Glutamatergic neuron (in vitro differentiated cells): ENCODE measurements around the gene IRGQ. TPM values are rescaled to one million over a fixed set of nuclear protein-coding genes. Genes with fewer than 3 reads are reported as not detected.
A peak's percentile ranks its signal among the peaks of the same experiment; 100 is the strongest.

Source experiments
- DNase-seq: peaks from one replicate; pipeline ENCODE4 v3.0.0; 2022
- H3K27ac Mint-ChIP-seq: one replicate; pipeline ENCODE4 v1.8.0; 2020; ENCODE audit warnings: mild to moderate bottlenecking, mixed read lengths, inconsistent platforms; ENCODE audit not compliant: unreplicated experiment
- H3K27me3 Mint-ChIP-seq: one replicate; pipeline ENCODE4 v1.8.0; 2020; ENCODE audit warnings: mild to moderate bottlenecking, moderate library complexity, mixed read lengths, inconsistent platforms; ENCODE audit not compliant: unreplicated experiment
- H3K36me3 Mint-ChIP-seq: one replicate; pipeline ENCODE4 v1.8.0; 2020; ENCODE audit warnings: mild to moderate bottlenecking, mixed read lengths, inconsistent platforms; ENCODE audit not compliant: unreplicated experiment
- H3K4me1 Mint-ChIP-seq: one replicate; pipeline ENCODE4 v1.8.0; 2020; ENCODE audit warnings: mild to moderate bottlenecking, low read depth, mixed read lengths, inconsistent platforms; ENCODE audit not compliant: unreplicated experiment
- H3K4me3 Mint-ChIP-seq: one replicate; pipeline ENCODE4 v1.8.0; 2020; ENCODE audit warnings: mild to moderate bottlenecking, mixed read lengths, inconsistent platforms; ENCODE audit not compliant: unreplicated experiment
- H3K9me3 Mint-ChIP-seq: one replicate; pipeline ENCODE4 v1.8.0; 2020; ENCODE audit warnings: mild to moderate bottlenecking, moderate library complexity, mixed read lengths, inconsistent platforms; ENCODE audit not compliant: unreplicated experiment
- long read RNA-seq: library from polyadenylated mRNA; unstranded; transcript quantifications from one replicate; pipeline ENCODE4 v2.0.0, GENCODE V29; 2020; ENCODE audit not compliant: unreplicated experiment
- total RNA-seq: library from RNA; stranded (reverse); fragmentation: NEBNext Ultra II Directional; extraction: Animal tissue kit (Norgen Biotek cat#: 25700); gene quantifications from one replicate; pipeline ENCODE4 v1.2.1, GENCODE V29; 2021; ENCODE audit not compliant: unreplicated experiment
- TF ChIP-seq, protein P1 (sequence below): fragments of 200-600 bp; sonication (generic); IDR thresholded peaks from one replicate; pipeline ENCODE4 v1.5.0; 2021; ENCODE audit not compliant: partially characterized antibody, unreplicated experiment

The IRGQ gene, protein sequence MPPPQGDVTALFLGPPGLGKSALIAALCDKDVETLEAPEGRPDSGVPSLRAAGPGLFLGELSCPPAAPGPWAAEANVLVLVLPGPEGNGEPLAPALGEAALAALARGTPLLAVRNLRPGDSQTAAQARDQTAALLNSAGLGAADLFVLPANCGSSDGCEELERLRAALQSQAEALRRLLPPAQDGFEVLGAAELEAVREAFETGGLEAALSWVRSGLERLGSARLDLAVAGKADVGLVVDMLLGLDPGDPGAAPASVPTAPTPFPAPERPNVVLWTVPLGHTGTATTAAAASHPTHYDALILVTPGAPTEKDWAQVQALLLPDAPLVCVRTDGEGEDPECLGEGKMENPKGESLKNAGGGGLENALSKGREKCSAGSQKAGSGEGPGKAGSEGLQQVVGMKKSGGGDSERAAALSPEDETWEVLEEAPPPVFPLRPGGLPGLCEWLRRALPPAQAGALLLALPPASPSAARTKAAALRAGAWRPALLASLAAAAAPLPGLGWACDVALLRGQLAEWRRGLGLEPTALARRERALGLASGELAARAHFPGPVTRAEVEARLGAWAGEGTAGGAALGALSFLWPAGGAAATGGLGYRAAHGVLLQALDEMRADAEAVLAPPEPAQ
- 184 TPM for total RNA-seq
- long read RNA-seq, partial matches to known transcripts: 0 of 1 reads
- long read RNA-seq, other reads (novel, unspliced or antisense): 0 of 1 reads

DNA sequence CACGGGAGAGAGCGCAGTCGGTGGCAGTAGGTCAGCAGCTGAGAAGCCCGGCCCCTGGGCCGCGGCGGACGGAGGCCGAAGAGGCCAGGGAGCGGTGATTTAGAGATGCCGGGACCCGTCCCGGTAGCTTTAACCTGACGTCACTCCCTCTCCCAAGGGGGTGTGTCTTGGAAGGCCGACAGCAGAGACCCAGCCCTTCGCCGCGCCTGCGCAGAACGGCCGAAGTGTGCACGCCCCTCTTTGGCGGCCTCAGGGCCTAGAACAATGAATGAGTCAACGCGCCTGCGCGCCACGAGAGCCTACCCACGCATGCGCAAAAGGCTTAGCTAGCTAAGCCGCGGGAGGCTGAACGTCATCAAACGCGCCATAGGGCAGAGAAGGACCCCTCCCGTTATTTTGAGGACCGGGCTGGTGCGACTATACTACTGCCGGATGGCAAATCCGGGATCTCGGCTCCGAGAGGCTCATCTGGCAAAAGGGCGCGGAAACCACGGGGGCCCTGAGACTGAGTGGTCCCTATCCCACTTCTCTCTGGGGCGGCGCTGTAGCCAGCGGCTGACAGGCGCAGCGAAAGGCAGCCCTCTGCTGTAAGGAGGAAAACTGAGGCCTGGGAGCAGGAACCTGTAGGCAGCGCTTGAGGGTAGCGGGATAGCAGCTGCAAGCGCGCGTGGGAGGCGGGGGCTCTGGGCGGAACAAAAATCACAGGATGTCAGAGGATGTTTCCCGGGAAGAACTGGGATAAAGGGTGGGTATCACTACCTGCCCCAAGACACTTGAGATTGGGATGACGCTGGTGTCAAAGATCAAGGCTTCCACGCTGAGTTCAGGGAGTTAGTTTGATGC is at the start of gene IRGQ, which contains the start of gene ZNF576:
IRGQ (minus strand) TSS at position 136 of the 843 bp plus-strand sequence. CDS start 796 bp downstream, outside the sequence.
ZNF576 (plus strand) TSS at position 597 of the 843 bp plus-strand sequence. CDS start 514 bp downstream, outside the sequence.
- peak; percentile 100 for DNase-seq
- TF ChIP-seq, protein P1, sequence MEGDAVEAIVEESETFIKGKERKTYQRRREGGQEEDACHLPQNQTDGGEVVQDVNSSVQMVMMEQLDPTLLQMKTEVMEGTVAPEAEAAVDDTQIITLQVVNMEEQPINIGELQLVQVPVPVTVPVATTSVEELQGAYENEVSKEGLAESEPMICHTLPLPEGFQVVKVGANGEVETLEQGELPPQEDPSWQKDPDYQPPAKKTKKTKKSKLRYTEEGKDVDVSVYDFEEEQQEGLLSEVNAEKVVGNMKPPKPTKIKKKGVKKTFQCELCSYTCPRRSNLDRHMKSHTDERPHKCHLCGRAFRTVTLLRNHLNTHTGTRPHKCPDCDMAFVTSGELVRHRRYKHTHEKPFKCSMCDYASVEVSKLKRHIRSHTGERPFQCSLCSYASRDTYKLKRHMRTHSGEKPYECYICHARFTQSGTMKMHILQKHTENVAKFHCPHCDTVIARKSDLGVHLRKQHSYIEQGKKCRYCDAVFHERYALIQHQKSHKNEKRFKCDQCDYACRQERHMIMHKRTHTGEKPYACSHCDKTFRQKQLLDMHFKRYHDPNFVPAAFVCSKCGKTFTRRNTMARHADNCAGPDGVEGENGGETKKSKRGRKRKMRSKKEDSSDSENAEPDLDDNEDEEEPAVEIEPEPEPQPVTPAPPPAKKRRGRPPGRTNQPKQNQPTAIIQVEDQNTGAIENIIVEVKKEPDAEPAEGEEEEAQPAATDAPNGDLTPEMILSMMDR: no peak
- Mint-ChIP-seq H3K4me3 (peak within 1 kb of the TSS; percentile 97), H3K9me3 (peaks cover 13% of the 10 kb centered on the region), H3K27ac (peak within 1 kb of the TSS; percentile 97), H3K36me3 (no peaks in the 10 kb centered on the region), H3K4me1 (peaks cover 14% of the 10 kb centered on the region), H3K27me3 (peaks cover 7% of the 10 kb centered on the region)

DNA sequence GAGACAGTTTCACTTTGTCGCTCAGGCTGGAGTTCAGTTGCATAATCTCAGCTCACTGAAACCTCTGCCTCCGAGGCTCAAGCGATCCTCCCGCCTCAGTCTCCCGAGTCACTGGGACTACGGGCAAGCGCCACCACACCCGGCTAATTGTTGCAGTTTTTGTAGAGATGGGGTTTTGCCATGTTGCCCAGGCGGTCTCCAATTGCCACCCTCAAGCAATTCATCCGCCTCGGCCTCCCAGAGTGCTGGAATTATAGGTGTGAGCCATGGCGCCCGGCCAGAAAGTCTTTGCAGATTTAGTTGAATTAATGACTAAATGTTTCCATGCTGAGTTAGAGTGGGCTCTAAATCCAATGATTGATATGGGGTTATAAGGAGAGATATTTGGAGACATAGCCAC is 48.2 kb upstream of the IRGQ start:
- Mint-ChIP-seq H3K27ac (no peak overlapping the region), H3K9me3 (peaks cover 9% of the 10 kb centered on the region), H3K36me3 (peaks cover 4% of the 10 kb centered on the region), H3K4me1 (peaks cover 2% of the 10 kb centered on the region), H3K27me3 (peaks cover 14% of the 10 kb centered on the region), H3K4me3 (no peak overlapping the region)
- DNase-seq: no peak
- TF ChIP-seq, protein P1: no peak

DNA sequence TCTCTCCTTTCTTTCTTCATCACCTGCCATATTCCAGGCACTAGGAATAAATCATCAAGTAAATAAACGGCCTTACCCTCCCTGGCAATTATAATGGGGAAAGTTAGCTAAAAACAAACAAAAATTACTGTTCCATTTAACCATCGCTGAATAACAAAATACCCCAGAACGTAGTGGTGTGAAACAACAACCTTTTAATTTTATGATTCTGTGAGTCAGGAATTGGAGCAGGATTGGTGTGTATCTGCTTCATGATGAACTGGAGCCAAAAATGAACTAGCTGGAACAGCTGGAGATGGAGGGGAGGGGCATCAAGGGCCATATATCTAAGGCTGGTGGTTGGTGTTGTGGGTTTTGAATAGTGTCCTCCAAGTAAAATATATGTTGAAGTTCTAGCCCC is 47.4 kb upstream of the IRGQ start:
- TF ChIP-seq, protein P1: no peak
- DNase-seq: no peak
- Mint-ChIP-seq H3K4me1 (peaks cover 8% of the 10 kb centered on the region), H3K36me3 (peaks cover 4% of the 10 kb centered on the region), H3K4me3 (no peak overlapping the region), H3K9me3 (peaks cover 14% of the 10 kb centered on the region), H3K27me3 (peaks cover 23% of the 10 kb centered on the region), H3K27ac (no peak overlapping the region)

DNA sequence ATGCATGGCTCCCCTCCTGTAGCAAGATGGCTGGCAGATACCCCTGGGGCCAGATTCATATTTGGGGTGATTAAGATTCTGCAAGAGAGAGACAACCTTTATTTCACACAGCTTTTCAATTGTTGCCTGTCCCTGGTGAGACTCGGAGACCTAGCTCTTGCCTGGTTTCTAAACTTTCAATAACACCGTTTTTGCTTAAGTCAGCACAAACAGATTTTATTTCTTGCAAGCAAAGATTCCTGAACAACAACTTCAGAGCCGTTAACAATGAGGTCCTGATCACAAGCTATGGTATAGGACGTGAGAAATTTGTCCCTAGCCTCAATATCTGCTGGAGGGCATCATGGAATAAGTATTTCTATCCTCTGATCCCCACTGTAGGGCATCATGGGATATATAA is 46.6 kb upstream of the IRGQ start:
- TF ChIP-seq, protein P1: no peak
- Mint-ChIP-seq H3K4me3 (no peak overlapping the region), H3K9me3 (peaks cover 16% of the 10 kb centered on the region), H3K36me3 (peaks cover 8% of the 10 kb centered on the region), H3K27ac (no peak overlapping the region), H3K27me3 (peaks cover 23% of the 10 kb centered on the region), H3K4me1 (peaks cover 9% of the 10 kb centered on the region)
- no peak for DNase-seq
